HCEC 1CT (cell line): Measurements from ENCODE around the gene ZNF525.
"Not testable (repeated sequence)": the region's sequence is repeated elsewhere in the genome, so short reads cannot be mapped to it uniquely, and the experiment has no call there.

Source experiments
- DNase-seq: peaks from one replicate; pipeline ENCODE4 v3.0.0-alpha.2; 2017

The ZNF525 gene

GRCh38 chr19:53395840-53396524 lies 30.5 kb downstream of the ZNF525 start:
- not testable (repeated sequence) for DNase-seq

DNA sequence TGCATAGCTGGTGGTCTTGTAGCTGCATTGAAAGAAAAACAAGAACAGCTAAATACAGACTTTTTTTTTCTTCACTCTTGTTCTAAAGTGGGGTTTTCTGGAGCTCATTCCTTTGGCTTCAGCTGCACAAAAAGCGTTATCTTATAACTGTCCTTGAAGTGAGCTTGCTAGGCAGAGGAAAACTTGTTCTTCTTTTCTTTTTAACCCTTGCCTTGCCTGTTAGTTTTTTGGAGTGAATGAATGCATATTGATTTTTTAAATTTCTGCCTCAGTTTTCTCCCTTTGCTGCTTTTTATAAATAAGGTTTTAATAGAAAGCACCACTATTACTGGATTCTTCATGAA lies 31.0 kb downstream of the ZNF525 start:
- DNase-seq: no peak

DNA sequence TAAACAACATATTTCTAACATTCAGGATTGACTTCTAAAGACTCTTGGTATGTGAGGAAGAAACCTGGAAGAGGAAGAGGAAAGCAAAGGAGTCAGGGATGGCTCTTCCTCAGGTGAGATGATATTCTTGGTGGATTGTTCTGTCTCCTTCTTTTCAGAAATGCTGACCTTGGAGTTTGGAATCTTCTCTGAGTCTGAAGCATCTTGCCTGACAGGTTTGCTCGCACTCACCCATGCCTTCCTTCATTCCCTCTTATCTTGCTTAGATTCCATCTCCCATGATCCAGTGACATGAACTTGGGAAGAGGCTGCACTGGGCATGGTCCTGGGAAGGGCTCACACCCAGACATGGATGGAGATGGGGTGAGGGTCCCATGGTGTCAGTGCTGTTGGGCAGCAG lies 32.4 kb downstream of the ZNF525 start:
- not testable (repeated sequence) for DNase-seq

- no peak for DNase-seq
These were observed 44.1 kb downstream of the ZNF525 start for GRCh38 chr19:53409505-53410204.

- DNase-seq: not testable (repeated sequence)
These were observed 55.2 kb downstream of the ZNF525 start for GRCh38 chr19:53420520-53421315.

DNA sequence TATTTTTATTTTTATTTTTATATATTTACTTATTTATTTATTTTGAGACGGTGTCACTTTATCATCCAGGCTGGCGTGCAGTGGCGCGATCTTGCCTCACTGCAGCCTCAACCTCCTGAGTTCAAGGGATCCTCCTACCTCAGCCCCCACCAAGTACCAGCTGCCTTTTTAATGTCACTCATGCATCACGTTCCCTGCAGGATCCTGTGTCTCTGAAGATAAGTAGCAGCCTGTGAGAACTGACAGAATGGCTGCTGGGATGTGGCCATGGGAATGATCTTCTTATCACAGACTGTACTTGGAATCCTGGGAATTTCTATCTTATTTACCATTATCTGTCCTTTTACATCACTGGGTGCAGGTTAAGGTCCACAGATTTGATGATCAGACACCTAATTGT lies 57.0 kb downstream of the ZNF525 start:
- DNase-seq: no peak

- DNase-seq: not testable (repeated sequence)
These were observed 57.6 kb downstream of the ZNF525 start for GRCh38 chr19:53423074-53423473.

- DNase-seq: not testable (repeated sequence)
These were observed 58.2 kb downstream of the ZNF525 start for GRCh38 chr19:53423680-53424079.

GRCh38 chr19:53424968-53425597 lies 59.6 kb downstream of the ZNF525 start:
- peak; percentile 3 for DNase-seq

GRCh38 chr19:53431399-53432087 lies 66.0 kb downstream of the ZNF525 start, which contains the start of gene ZNF761:
TSS of gene ZNF761 (plus strand) at chr19:53431984. CDS start at chr19:53447269, 15,285 bp downstream.
- peak; percentile 83 for DNase-seq

- peak; percentile 31 for DNase-seq
These were observed 66.7 kb downstream of the ZNF525 start for GRCh38 chr19:53432088-53432661.
